Subcutaneous adipose tissue (tissue), 4 donors: ENCODE measurements around the gene CACNA1A. TPM values are rescaled to one million over a fixed set of nuclear protein-coding genes. Genes with fewer than 3 reads are reported as not detected.

Experiments
- CTCF ChIP-seq: fragments of 450-650 bp; IDR thresholded peaks from one replicate; pipeline ENCODE4 v1.5.1; 2016; ENCODE audit warnings: low read depth, mild to moderate bottlenecking, control low read depth, antibody characterized with exemption, moderate library complexity
- total RNA-seq, 4 donors: library from RNA; depleted of rRNA; stranded (reverse); fragments of >200 nt; gene quantifications; one replicate each; pipeline ENCODE4 v1.1.0, GENCODE V29; 2016

The CACNA1A gene
- total RNA-seq, 4 donors from 2014 or later: 0.44 to 3.9 (median 1.2) TPM

GRCh38 chr19:13207237-13207845, 298.9 kb downstream of the CACNA1A start:
- no peak for TF ChIP-seq CTCF

GRCh38 chr19:13206587-13206986, 299.7 kb downstream of the CACNA1A start:
- no peak for TF ChIP-seq CTCF

- TF ChIP-seq CTCF: no peak
Measured at GRCh38 chr19:13198634-13199033, 307.6 kb downstream of the CACNA1A start.

- no peak for TF ChIP-seq CTCF
Measured at GRCh38 chr19:13195678-13196077, 310.6 kb downstream of the CACNA1A start.

GRCh38 chr19:13190781-13191540, 315.3 kb downstream of the CACNA1A start:
- TF ChIP-seq CTCF: no peak

- TF ChIP-seq CTCF: no peak
Measured at GRCh38 chr19:13189600-13189999, 316.7 kb downstream of the CACNA1A start.

- no peak for TF ChIP-seq CTCF
Measured at GRCh38 chr19:13187419-13187818, 318.9 kb downstream of the CACNA1A start.
